HepG2 (cell line): ENCODE measurements around the gene INTS2. TPM values are rescaled to one million over a fixed set of nuclear protein-coding genes. Genes with fewer than 3 reads are reported as not detected.
A peak's percentile ranks its signal among the peaks of the same experiment; 100 is the strongest.

Source experiments
- ARID4A ChIP-seq: sonication (generic); formaldehyde crosslinking; IDR thresholded peaks from 2 replicates; pipeline ENCODE4 v1.5.0; 2020; ENCODE audit warnings: mild to moderate bottlenecking, missing genetic modification reagents, borderline replicate concordance
- CC2D1A ChIP-seq: sonication (generic); formaldehyde crosslinking; IDR thresholded peaks from 2 replicates; pipeline ENCODE4 v1.8.1; 2023; ENCODE audit warnings: mild to moderate bottlenecking, missing genetic modification reagents
- CCDC6 ChIP-seq: sonication (generic); formaldehyde crosslinking; IDR thresholded peaks from 2 replicates; pipeline ENCODE4 v1.8.1; 2022; ENCODE audit warnings: mild to moderate bottlenecking, missing genetic modification reagents, moderate library complexity
- EED ChIP-seq: sonication (generic); formaldehyde crosslinking; IDR thresholded peaks from 2 replicates; pipeline ENCODE4 v1.5.0; 2020; ENCODE audit warnings: mild to moderate bottlenecking, missing genetic modification reagents
- HNRNPK ChIP-seq: fragments of 200-400 bp; formaldehyde crosslinking; IDR thresholded peaks from 2 replicates; pipeline ENCODE4 v1.6.1; 2018; ENCODE audit warnings: low read length, low read depth, moderate library complexity, mild to moderate bottlenecking; ENCODE audit not compliant: poor library complexity, severe bottlenecking
- JDP2 ChIP-seq: sonication (generic); formaldehyde crosslinking; IDR thresholded peaks from 2 replicates; pipeline ENCODE4 v1.8.1; 2022; ENCODE audit warnings: missing genetic modification reagents, borderline replicate concordance
- MEIS1 ChIP-seq: sonication (generic); formaldehyde crosslinking; IDR thresholded peaks from 2 replicates; pipeline ENCODE4 v1.9.0; 2021; ENCODE audit warnings: mild to moderate bottlenecking, missing genetic modification reagents, moderate library complexity, borderline replicate concordance
- MEIS2 ChIP-seq: sonication (generic); formaldehyde crosslinking; IDR thresholded peaks from 2 replicates; pipeline ENCODE4 v1.9.0; 2021; ENCODE audit warnings: mild to moderate bottlenecking, missing genetic modification reagents
- MZF1 ChIP-seq: sonication (generic); formaldehyde crosslinking; IDR thresholded peaks from 2 replicates; pipeline ENCODE4 v1.8.1; 2023; ENCODE audit warnings: mild to moderate bottlenecking, missing genetic modification reagents, borderline replicate concordance
- NFE2 ChIP-seq: sonication (generic); formaldehyde crosslinking; IDR thresholded peaks from 2 replicates; pipeline ENCODE4 v1.4.0; 2020; ENCODE audit warnings: missing genetic modification reagents
- NFRKB ChIP-seq: fragments of 450-650 bp; IDR thresholded peaks from 2 replicates; pipeline ENCODE4 v1.6.1; 2017
- PATZ1 ChIP-seq: sonication (generic); formaldehyde crosslinking; IDR thresholded peaks from 2 replicates; pipeline ENCODE4 v1.4.0; 2020; ENCODE audit warnings: missing genetic modification reagents
- PCBP2 ChIP-seq: fragments of 200-400 bp; formaldehyde crosslinking; optimal IDR thresholded peaks from 2 replicates; pipeline ENCODE3; 2018; ENCODE audit warnings: low read length, low read depth; ENCODE audit not compliant: poor library complexity, severe bottlenecking
- SKIL ChIP-seq: sonication (generic); formaldehyde crosslinking; IDR thresholded peaks from 2 replicates; pipeline ENCODE4 v1.8.0; 2022; ENCODE audit warnings: missing genetic modification reagents, mild to moderate bottlenecking, moderate library complexity, borderline replicate concordance
- TCF7 ChIP-seq: sonication (generic); IDR thresholded peaks from 2 replicates; pipeline ENCODE4 v1.6.1; 2016; ENCODE audit warnings: antibody characterized with exemption, low read depth
- ZFY ChIP-seq: sonication (generic); formaldehyde crosslinking; IDR thresholded peaks from 2 replicates; pipeline ENCODE4 v1.4.0; 2020; ENCODE audit warnings: missing genetic modification reagents
- ZNF335 ChIP-seq: sonication (generic); formaldehyde crosslinking; IDR thresholded peaks from 2 replicates; pipeline ENCODE4 v1.4.0; 2020; ENCODE audit warnings: missing genetic modification reagents
- ZNF44 ChIP-seq: sonication (generic); formaldehyde crosslinking; IDR thresholded peaks from 2 replicates; pipeline ENCODE4 v1.5.1; 2020; ENCODE audit warnings: mild to moderate bottlenecking, missing genetic modification reagents
- ZNF563 ChIP-seq: sonication (generic); formaldehyde crosslinking; IDR thresholded peaks from 2 replicates; pipeline ENCODE4 v1.8.0; 2022; ENCODE audit warnings: mild to moderate bottlenecking, moderate library complexity, missing genetic modification reagents
- ZNF749 ChIP-seq: sonication (generic); formaldehyde crosslinking; IDR thresholded peaks from 2 replicates; pipeline ENCODE4 v1.8.0; 2022; ENCODE audit warnings: mild to moderate bottlenecking, missing genetic modification reagents, moderate library complexity, borderline replicate concordance
- ZNF781 ChIP-seq: sonication (generic); formaldehyde crosslinking; IDR thresholded peaks from 2 replicates; pipeline ENCODE4 v1.5.1; 2020; ENCODE audit warnings: borderline replicate concordance, mild to moderate bottlenecking, missing genetic modification reagents; ENCODE audit errors: not compliant biosample characterization
- ZNF792 ChIP-seq: IDR thresholded peaks from 2 replicates; pipeline ENCODE4 v1.6.1; 2016
- polyA plus RNA-seq, 8 experiments: library from polyadenylated mRNA; depleted of rRNA in 3 of 8; stranded (reverse) in 7 of 8; unstranded in 1 of 8; fragments of >200 nt; fragmentation: Illumina TruSeq in 4 of 8; extraction: Trizol in 4 of 8; gene quantifications; 2 replicates each; pipeline versions ENCODE4 v1.2.1 to v1.2.3, GENCODE V29; 2011 to 2016; ENCODE audit warnings: low read depth in 4 of 8, missing spikeins in 1 of 8, mixed read lengths in 1 of 8; ENCODE audit not compliant: insufficient read depth in 1 of 8
- total RNA-seq, 5 experiments: library from RNA; depleted of rRNA; stranded (reverse); fragments of >200 nt; fragmentation: Illumina TruSeq; extraction: Trizol; gene quantifications; 2 replicates each; pipeline ENCODE4 v1.2.3, GENCODE V29; 2016; ENCODE audit warnings: low read depth in 1 of 5

The INTS2 gene
- total and polyA plus RNA-seq, 2 of the 13 experiments (the other 11 are each of a cell fraction or from before 2014, with no cell fraction given), result 20.5 to 30.2 TPM

GRCh38 chr17:61862975-61863800, 64.6 kb downstream of the INTS2 start, which contains the start of gene BRIP1 (continued):
- TF ChIP-seq ZNF44 (CRISPR knock-in tag) (peak; percentile 58; the same call in 1 of the 2 replicates), ZFY (CRISPR knock-in tag) (peak; percentile 82), CCDC6 (CRISPR knock-in tag) (peak; percentile 34; the same call in 1 of the 2 replicates), ZNF792 (CRISPR knock-in tag) (peak; percentile 90), SKIL (peak; percentile 49; the same call in 1 of the 2 replicates), JDP2 (CRISPR knock-in tag) (no peak), EED (CRISPR knock-in tag) (no peak), TCF7 (no peak), ARID4A (CRISPR knock-in tag) (peak; percentile 96), PATZ1 (CRISPR knock-in tag) (peak; percentile 20; the same call in 1 of the 2 replicates), ZNF749 (CRISPR knock-in tag) (no peak; the same call in 1 of the 2 replicates), PCBP2 (no peak), MEIS1 (CRISPR knock-in tag) (peak; percentile 88), HNRNPK (no peak), ZNF335 (CRISPR knock-in tag) (no peak), MZF1 (CRISPR knock-in tag) (0 out of 2 replicates have a peak, but pooled peaks have one; percentile 50), MEIS2 (CRISPR knock-in tag) (no peak; the same call in 1 of the 2 replicates), ZNF781 (CRISPR knock-in tag) (peak; percentile 73), NFRKB (no peak), CC2D1A (CRISPR knock-in tag) (no peak), NFE2 (CRISPR knock-in tag) (no peak), ZNF563 (CRISPR knock-in tag) (no peak)
